ENCODE measurements around the gene PSMB11.

- TF ChIP-seq CTCF (IDR thresholded peaks at IDR 0.05) (no peak), EZH2 (IDR thresholded peaks at IDR 0.05; ENCODE audit: borderline replicate concordance, insufficient read depth, low read depth, low read length, poor library complexity, severe bottlenecking) (no peak)
Observed at GRCh38 chr14:23093104-23093503, 51.1 kb downstream of the PSMB11 start.
